Measurements from ENCODE around the gene DCLK2. TPM values are rescaled to one million over a fixed set of nuclear protein-coding genes. Genes with fewer than 3 reads are reported as not detected.
A peak's percentile ranks its signal among the peaks of the same experiment; 100 is the strongest.

DCLK2 gene
- total RNA-seq, 1 experiment from 2014 or later: 6.5 TPM

DNA sequence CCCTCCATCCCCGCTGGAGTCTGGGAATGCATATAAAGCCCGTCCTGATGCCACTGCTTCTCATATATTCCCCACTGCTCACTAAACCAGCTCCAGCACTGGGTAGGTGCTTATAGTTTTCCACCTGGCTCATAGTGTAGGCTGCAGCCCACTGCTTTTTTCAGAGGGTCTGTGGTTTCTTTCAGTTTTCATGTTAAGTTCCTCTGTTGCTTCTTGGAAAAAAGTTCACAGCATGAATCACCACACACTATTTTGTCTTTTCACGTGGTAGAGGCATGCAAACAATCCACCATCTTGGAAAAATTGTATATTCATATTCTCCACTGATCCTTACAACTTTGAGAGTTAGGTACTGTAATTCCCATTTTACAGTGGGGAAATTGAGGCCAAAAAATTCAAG, 39.4 kb downstream of the DCLK2 start:
- DNase-seq (ENCODE audit: low spot score): no peak

DNA sequence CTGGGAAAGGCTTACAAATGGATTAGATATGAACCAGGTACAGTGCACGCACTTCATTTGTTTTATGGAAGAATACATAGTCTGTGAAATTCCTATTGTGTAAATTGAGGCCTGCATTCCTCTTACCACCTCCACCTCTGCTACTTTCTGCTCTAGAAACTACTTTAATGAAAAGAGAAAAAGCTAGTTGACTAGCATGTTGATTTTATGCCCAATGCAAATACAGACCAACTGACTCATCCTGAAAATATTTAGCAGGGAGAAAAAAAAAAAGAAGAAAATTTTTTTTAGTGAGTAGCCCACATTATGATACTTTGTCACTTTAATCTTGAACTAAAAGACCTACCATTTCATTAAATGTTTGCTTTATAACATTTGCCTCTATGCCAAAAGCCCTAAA, 41.2 kb downstream of the DCLK2 start:
- DNase-seq (ENCODE audit: low spot score): no peak

GRCh38 chr4:150123087-150123486, 44.8 kb downstream of the DCLK2 start:
- DNase-seq (ENCODE audit: low spot score): no peak

- no peak for DNase-seq (ENCODE audit: low spot score)
Observed at GRCh38 chr4:150123796-150124677, 45.8 kb downstream of the DCLK2 start.

DNA sequence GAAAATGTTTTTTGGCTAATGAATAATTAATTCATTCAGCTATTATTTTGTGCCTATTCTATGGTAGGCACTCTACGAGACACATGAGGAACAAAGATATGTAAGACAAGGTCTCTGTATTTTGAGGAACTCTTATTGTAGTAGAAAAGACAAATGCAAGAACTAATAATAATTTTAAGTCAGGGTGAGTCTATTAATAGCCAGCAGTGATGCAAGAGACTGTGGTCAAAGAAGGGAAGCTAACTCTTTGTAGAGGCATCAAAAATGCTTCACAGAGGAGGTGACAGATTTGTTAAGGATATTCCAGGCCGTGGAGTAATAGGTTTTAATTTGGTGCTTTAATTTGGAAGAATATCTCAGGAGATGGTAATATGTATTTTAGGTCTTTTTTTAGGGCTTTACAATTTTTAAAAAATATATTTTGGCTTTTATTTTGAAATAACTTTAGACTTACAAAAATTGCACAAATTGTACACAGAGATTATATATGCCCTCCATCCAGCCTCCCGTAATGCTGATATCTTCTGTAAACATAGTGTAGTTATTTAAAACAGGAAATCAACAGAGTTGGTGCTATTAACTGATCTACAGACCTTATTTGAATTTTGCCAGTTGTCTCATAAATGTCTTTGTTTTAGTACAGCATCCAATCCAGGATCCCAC, 48.1 kb downstream of the DCLK2 start:
- no peak for DNase-seq (ENCODE audit: low spot score)

- DNase-seq (ENCODE audit: low spot score): peak; percentile 44
Observed at GRCh38 chr4:150126864-150127203, 48.6 kb downstream of the DCLK2 start.

- peak; percentile 67 for DNase-seq (ENCODE audit: low spot score)
Observed at GRCh38 chr4:150127757-150128156, 49.5 kb downstream of the DCLK2 start.

DNA sequence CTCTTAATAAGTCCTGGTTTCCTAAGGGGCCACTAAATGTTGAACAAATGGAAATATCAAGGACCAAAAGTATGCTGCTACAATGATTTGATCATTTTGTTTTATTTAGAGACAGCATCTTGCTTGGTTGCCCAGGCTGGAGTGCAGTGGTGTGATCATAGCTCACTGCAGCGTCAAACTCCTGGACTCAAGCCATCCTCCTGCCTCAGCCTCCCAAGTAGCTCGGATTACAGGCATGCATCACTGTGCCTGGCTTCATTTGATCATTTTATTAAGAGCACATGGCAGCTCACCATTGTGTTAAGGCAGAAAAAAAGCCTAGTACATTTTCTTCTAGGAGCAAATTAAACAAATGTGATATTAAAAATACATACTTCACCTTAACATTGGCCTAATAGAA, 52.7 kb downstream of the DCLK2 start:
- DNase-seq (ENCODE audit: low spot score): no peak

DNA sequence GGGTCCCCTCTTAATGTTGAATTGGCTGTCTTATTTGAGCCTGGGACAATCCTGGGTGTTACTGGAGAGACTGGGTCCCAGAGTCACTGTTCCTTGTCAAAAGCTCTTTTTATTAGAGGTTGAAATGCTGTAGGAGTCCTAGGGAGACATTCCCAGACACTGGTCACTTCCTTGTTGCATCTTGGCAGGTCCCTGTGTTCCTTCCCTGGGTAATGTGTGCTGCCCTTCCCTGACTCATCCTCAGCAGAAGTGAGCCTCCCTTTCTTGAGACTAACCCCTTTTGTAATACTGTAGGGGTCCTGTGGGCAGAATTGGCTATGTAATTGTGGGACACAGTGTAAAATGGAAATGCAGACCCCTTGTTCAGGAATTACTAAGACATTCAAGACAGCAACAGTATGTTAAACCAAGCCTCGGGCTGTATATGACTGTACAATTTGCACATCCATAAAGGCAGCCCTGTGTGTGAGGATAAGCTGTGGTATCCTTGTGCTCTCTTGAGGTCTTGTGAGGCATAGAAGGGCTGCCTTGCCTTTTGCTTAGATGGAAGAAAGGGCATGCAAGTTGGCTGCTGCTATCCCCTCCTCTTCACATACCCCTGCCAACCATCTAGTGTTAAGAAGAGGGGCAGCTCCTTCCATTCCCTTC, 53.5 kb downstream of the DCLK2 start:
- DNase-seq (ENCODE audit: low spot score): no peak

- no peak for DNase-seq (ENCODE audit: low spot score)
Observed at GRCh38 chr4:150133605-150134004, 55.4 kb downstream of the DCLK2 start.

GRCh38 chr4:150135134-150135772, 57.0 kb downstream of the DCLK2 start:
- DNase-seq (ENCODE audit: low spot score): no peak

DNA sequence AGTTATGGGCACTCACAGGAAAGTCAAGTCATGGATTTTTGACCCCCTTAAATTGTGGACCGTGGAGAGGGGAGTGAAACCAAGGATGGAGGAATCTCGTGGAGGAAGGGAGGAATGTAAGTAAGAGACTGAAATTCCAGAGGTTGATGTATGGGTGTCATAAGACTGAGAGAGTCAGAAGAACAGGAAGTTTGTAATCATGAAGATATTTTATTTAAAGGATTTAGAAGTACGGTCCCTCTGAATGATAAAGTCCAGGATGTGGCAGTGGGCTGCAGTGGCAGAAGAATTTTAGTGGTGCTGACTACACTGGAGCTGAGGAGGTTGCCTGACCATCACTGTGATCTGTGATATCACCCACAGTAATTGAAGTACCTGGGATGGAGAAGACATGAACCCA, 57.8 kb downstream of the DCLK2 start:
- DNase-seq (ENCODE audit: low spot score): no peak

DNA sequence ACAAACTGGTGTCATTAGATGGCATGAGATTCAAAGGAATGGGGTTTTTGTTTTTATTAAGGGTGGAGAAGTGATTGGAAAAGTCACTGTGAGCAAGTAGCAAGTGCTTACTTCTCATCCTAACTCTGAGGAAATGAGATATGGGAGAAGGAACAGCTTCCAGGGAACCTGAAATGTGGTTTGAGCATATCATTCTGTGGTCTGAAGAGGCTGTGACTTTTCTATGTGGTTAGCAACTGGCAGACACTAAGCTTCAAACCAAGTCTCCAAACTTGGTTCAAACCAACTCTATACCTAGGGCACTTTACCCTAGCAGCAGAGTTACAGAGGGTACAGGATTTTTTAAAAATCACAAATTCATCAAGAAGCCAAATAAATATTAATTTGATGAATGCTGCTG, 58.2 kb downstream of the DCLK2 start:
- peak; percentile 60 for DNase-seq (ENCODE audit: low spot score)

- peak; percentile 52 for DNase-seq (ENCODE audit: low spot score)
Observed at GRCh38 chr4:150139297-150139865, 61.1 kb downstream of the DCLK2 start.

- peak; percentile 59 for DNase-seq (ENCODE audit: low spot score)
Observed at GRCh38 chr4:150140774-150141400, 62.6 kb downstream of the DCLK2 start.

GRCh38 chr4:150141756-150142155, 63.5 kb downstream of the DCLK2 start:
- DNase-seq (ENCODE audit: low spot score): no peak

DNA sequence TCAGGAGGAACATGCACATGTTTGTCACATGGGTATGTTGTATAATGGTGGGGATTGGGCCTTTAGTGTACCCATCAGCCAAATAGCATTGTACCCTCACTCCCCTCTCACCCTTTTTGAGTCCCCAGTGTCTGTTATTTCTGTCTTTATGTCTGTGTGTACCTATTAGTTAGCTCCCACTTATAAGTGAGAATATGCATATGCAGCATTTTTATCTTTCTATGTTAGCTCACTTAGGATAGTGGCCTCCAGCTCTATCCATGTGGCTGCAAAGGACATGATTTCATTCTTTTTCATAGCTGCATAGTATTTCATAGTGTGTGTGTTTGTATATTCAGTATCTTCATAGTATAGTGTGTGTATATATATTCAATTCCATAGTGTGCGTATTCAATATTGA, 64.6 kb downstream of the DCLK2 start:
- DNase-seq (ENCODE audit: low spot score): no peak

GRCh38 chr4:150145090-150145945, 67.1 kb downstream of the DCLK2 start:
- no peak for DNase-seq (ENCODE audit: low spot score)

GRCh38 chr4:150145946-150146340, 67.7 kb downstream of the DCLK2 start:
- no peak for DNase-seq (ENCODE audit: low spot score)

DNA sequence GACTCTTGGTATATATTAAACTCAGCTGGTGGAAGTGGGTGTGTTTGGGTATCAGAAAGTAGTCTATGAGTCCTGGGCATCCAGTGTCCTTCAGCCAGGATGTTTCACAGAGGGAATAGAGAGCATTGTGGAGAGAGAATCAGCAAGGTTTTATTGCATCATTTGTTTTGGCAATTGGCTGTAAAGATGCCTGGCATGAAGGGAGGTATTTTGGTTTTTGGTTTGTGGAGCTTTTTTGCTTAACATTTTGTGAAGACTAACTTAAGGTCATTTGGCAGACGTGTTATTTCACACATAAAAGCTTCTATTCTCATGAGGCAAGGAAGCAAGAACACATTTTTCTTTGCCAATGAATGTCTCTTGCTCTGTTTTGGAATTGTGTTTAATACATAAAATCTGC, 71.1 kb downstream of the DCLK2 start:
- no peak for DNase-seq (ENCODE audit: low spot score)

- DNase-seq (ENCODE audit: low spot score): no peak
Observed at GRCh38 chr4:150150629-150151062, 72.4 kb downstream of the DCLK2 start.

Data from H4 (cell line).